Measurements from ENCODE around the gene FLNB. TPM values are rescaled to one million over a fixed set of nuclear protein-coding genes. Genes with fewer than 3 reads are reported as not detected.
A peak's percentile ranks its signal among the peaks of the same experiment; 100 is the strongest.

The FLNB gene
- total RNA-seq, 4 donors from 2014 or later = 60.2 to 138 (median 96.2) TPM

- Histone ChIP-seq H3K4me1 (peaks cover 5 to 100% (median 61%) of the 10 kb centered on the region in 3 donors), H3K4me3 (no peak overlapping the region), H3K27me3 (no peaks in the 10 kb centered on the region), H3K36me3 (no peaks in the 10 kb centered on the region), H3K27ac (peak overlapping the region; percentile 6 to 82 (median 68)), H3K9me3 (no peaks in the 10 kb centered on the region)
- WGBS, 2 donors (ENCODE audit: low coverage in 1 of 2) = 68 to 69% methylated on average over 3 to 6 of the region's 6 CpGs
- TF ChIP-seq EP300 (IDR thresholded peaks at IDR 0.05) (no peak), POLR2AphosphoS5 (IDR thresholded peaks at IDR 0.05) (no peak), POLR2A (IDR thresholded peaks at IDR 0.05) (no peak), CTCF (IDR thresholded peaks at IDR 0.05) (no peak)
- ATAC-seq = no peak
Observed at GRCh38 chr3:58042947-58043707, 34.9 kb downstream of the FLNB start.

- WGBS, 2 donors (ENCODE audit: low coverage in 1 of 2) = 63 to 80% methylated on average over 3 of the region's 4 CpGs
- H3K9me3 ChIP-seq = no peaks in the 10 kb centered on the region
- peaks cover 8 to 100% (median 65%) of the 10 kb centered on the region in 3 donors for H3K4me1 ChIP-seq
- no peak for ATAC-seq
- no peak for TF ChIP-seq POLR2AphosphoS5 (IDR thresholded peaks at IDR 0.05)
- no peak for TF ChIP-seq EP300 (IDR thresholded peaks at IDR 0.05)
- no peak for TF ChIP-seq POLR2A (IDR thresholded peaks at IDR 0.05)
- TF ChIP-seq CTCF (IDR thresholded peaks at IDR 0.05) = no peak
- H3K27me3 ChIP-seq = no peaks in the 10 kb centered on the region
- peak overlapping the region; percentile 6 to 82 (median 68) for H3K27ac ChIP-seq
- no peaks in the 10 kb centered on the region for H3K36me3 ChIP-seq
- no peak overlapping the region for H3K4me3 ChIP-seq
Observed at GRCh38 chr3:58043933-58044332, 35.7 kb downstream of the FLNB start.

GRCh38 chr3:58044691-58045483 is 36.7 kb downstream of the FLNB start:
- peaks cover 14 to 100% (median 68%) of the 10 kb centered on the region in 3 donors for H3K4me1 ChIP-seq
- peak overlapping the region in 3 of 4 donors; percentile 64 to 82 (median 71) for H3K27ac ChIP-seq
- H3K27me3 ChIP-seq = no peaks in the 10 kb centered on the region
- no peaks in the 10 kb centered on the region for H3K36me3 ChIP-seq
- WGBS, 2 donors (ENCODE audit: low coverage in 1 of 2) = 35 to 52% methylated on average over 2 to 5 of the region's 7 CpGs
- peak; percentile 58 for ATAC-seq
- no peak for TF ChIP-seq POLR2A (IDR thresholded peaks at IDR 0.05)
- TF ChIP-seq POLR2AphosphoS5 (IDR thresholded peaks at IDR 0.05) = peak; percentile 67
- TF ChIP-seq EP300 (IDR thresholded peaks at IDR 0.05) = no peak
- TF ChIP-seq CTCF (IDR thresholded peaks at IDR 0.05) = no peak
- H3K4me3 ChIP-seq = no peak overlapping the region
- no peaks in the 10 kb centered on the region for H3K9me3 ChIP-seq

GRCh38 chr3:58047826-58048225 is 39.6 kb downstream of the FLNB start:
- peak; percentile 65 for ATAC-seq
- Histone ChIP-seq H3K27ac (peak overlapping the region; percentile 76 to 85 (median 84)), H3K36me3 (no peaks in the 10 kb centered on the region), H3K27me3 (no peaks in the 10 kb centered on the region), H3K4me1 (peaks cover 14 to 100% (median 59%) of the 10 kb centered on the region in 3 donors), H3K9me3 (no peaks in the 10 kb centered on the region), H3K4me3 (no peak overlapping the region)
- peak; percentile 84 for TF ChIP-seq POLR2AphosphoS5 (IDR thresholded peaks at IDR 0.05)
- no peak for TF ChIP-seq EP300 (IDR thresholded peaks at IDR 0.05)
- WGBS, 2 donors (ENCODE audit: low coverage in 1 of 2) = 34 to 74% methylated on average over 4 to 5 of the region's 5 CpGs

- WGBS, 2 donors (ENCODE audit: low coverage in 1 of 2) = 38 to 60% methylated on average over 2 to 4 of the region's 4 CpGs
- H3K9me3 ChIP-seq = no peaks in the 10 kb centered on the region
- H3K27me3 ChIP-seq = no peaks in the 10 kb centered on the region
- H3K4me3 ChIP-seq = no peak overlapping the region
- peak; percentile 20 for TF ChIP-seq POLR2AphosphoS5 (IDR thresholded peaks at IDR 0.05)
- TF ChIP-seq CTCF (IDR thresholded peaks at IDR 0.05) = no peak
- peak overlapping the region; percentile 76 to 85 (median 84) for H3K27ac ChIP-seq
- peak; percentile 20 for ATAC-seq
- H3K4me1 ChIP-seq = peaks cover 14 to 100% (median 54%) of the 10 kb centered on the region in 3 donors
- H3K36me3 ChIP-seq = no peaks in the 10 kb centered on the region
Observed at GRCh38 chr3:58048301-58048700, 40.1 kb downstream of the FLNB start.
